ENCODE measurements around the gene ADGRV1.

The ADGRV1 gene

DNA sequence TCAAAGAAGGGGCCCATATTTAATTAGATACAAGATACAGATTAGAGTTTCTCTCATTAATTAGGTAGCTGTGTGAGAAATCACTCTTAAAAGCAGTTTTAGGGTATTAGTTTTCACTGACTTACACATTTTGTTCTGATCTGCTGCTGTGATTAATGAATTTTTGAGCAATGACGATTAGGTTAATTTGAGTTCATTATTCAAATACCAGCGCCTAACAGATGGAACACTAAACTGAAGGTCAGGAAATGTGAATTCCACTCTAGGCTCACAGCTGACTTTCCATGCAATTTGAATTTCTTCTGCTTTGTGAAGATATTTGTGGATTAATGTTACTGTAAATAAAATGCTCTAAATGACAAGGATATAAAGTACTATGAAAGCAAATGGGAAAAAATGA, 380.6 kb downstream of the ADGRV1 start:
- no peaks in the 10 kb centered on the region for H4K20me1 ChIP-seq (ENCODE audit: control insufficient read depth, insufficient read depth, low read depth, low read length)
- no peaks in the 10 kb centered on the region for H3K36me3 ChIP-seq (ENCODE audit: control insufficient read depth, low read length)
- H3K27me3 ChIP-seq (ENCODE audit: control insufficient read depth, low read length): peaks cover 2% of the 10 kb centered on the region; the same call in 1 of the 2 replicates
- H3F3A ChIP-seq (ENCODE audit: control insufficient read depth, insufficient read depth): no peaks in the 10 kb centered on the region
- no peaks in the 10 kb centered on the region for H3K9me2 ChIP-seq (replicated peaks; ENCODE audit: control insufficient read depth, low read length)
- H3K4me2 ChIP-seq (ENCODE audit: low read length): no peak overlapping the region
- H3K4me1 ChIP-seq (ENCODE audit: control insufficient read depth, low read length): no peaks in the 10 kb centered on the region
- no peak overlapping the region for H3K27ac ChIP-seq (ENCODE audit: low read depth, low read length)
- TF ChIP-seq, protein P1, sequence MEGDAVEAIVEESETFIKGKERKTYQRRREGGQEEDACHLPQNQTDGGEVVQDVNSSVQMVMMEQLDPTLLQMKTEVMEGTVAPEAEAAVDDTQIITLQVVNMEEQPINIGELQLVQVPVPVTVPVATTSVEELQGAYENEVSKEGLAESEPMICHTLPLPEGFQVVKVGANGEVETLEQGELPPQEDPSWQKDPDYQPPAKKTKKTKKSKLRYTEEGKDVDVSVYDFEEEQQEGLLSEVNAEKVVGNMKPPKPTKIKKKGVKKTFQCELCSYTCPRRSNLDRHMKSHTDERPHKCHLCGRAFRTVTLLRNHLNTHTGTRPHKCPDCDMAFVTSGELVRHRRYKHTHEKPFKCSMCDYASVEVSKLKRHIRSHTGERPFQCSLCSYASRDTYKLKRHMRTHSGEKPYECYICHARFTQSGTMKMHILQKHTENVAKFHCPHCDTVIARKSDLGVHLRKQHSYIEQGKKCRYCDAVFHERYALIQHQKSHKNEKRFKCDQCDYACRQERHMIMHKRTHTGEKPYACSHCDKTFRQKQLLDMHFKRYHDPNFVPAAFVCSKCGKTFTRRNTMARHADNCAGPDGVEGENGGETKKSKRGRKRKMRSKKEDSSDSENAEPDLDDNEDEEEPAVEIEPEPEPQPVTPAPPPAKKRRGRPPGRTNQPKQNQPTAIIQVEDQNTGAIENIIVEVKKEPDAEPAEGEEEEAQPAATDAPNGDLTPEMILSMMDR (IDR thresholded peaks at IDR 0.05; ENCODE audit: low read depth, low read length, poor library complexity, severe bottlenecking): no peak
- TF ChIP-seq EZH2phosphoT487 (IDR thresholded peaks at IDR 0.05; ENCODE audit: borderline replicate concordance, low read length): no peak
- H3K4me3 ChIP-seq (ENCODE audit: low read length): no peak overlapping the region
- H3K9me3 ChIP-seq (ENCODE audit: control insufficient read depth, insufficient read depth, low read length): no peaks in the 10 kb centered on the region
- no peaks in the 10 kb centered on the region for H3K79me2 ChIP-seq (ENCODE audit: control insufficient read depth, low read length)

DNA sequence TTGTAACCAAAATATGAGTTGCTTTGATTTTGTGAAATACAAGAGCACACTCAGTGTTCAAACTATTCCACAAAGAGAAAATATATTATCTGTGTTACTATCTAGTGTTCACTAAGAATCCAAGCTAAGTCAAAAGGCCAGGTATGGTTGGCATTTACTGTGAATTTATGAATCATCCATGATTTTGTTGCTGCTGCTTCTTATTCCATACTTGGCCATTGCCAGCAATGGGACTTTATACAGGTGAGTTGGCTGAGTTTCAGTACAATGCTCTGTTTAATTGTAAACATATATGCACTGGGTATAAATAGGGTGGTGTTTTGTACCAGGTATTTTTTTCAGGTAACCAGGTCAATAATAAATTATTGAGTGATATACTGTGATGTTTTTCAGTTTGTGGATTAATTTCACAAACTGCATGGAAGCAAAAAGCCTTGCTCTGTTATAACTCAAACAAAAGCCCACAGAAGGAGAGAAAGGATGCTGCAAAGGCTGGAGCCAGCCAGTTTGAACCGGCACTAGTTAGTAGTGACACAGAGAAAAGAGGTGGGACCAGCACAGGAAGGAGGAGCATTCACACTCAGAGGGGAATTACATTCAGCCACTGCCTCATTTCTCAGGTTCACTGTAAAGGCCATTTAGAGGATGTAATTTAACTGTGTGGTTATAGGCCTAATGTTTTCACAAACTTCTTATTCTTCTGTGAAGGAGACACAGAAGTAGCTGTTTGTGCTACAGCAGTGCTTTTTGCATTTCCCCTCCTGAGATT, 381.8 kb downstream of the ADGRV1 start:
- H3K4me1 ChIP-seq (ENCODE audit: control insufficient read depth, low read length): no peaks in the 10 kb centered on the region
- H3K27ac ChIP-seq (ENCODE audit: low read depth, low read length): no peak overlapping the region
- TF ChIP-seq, protein P1 (IDR thresholded peaks at IDR 0.05; ENCODE audit: low read depth, low read length, poor library complexity, severe bottlenecking): no peak
- no peak for TF ChIP-seq EZH2phosphoT487 (IDR thresholded peaks at IDR 0.05; ENCODE audit: borderline replicate concordance, low read length)

GRCh38 chr5:90941002-90941720, 382.6 kb downstream of the ADGRV1 start:
- H3K27me3 ChIP-seq (ENCODE audit: control insufficient read depth, low read length): peaks cover 2% of the 10 kb centered on the region; the same call in 1 of the 2 replicates
- H3K4me3 ChIP-seq (ENCODE audit: low read length): no peak overlapping the region
- H3K4me1 ChIP-seq (ENCODE audit: control insufficient read depth, low read length): no peaks in the 10 kb centered on the region
- H3K4me2 ChIP-seq (ENCODE audit: low read length): no peak overlapping the region
- no peaks in the 10 kb centered on the region for H4K20me1 ChIP-seq (ENCODE audit: control insufficient read depth, insufficient read depth, low read depth, low read length)
- H3K9me3 ChIP-seq (ENCODE audit: control insufficient read depth, insufficient read depth, low read length): no peaks in the 10 kb centered on the region
- H3K9me2 ChIP-seq (replicated peaks; ENCODE audit: control insufficient read depth, low read length): no peaks in the 10 kb centered on the region
- no peak overlapping the region for H3K27ac ChIP-seq (ENCODE audit: low read depth, low read length)
- TF ChIP-seq, protein P1 (IDR thresholded peaks at IDR 0.05; ENCODE audit: low read depth, low read length, poor library complexity, severe bottlenecking): no peak
- no peak for TF ChIP-seq EZH2phosphoT487 (IDR thresholded peaks at IDR 0.05; ENCODE audit: borderline replicate concordance, low read length)
- H3K36me3 ChIP-seq (ENCODE audit: control insufficient read depth, low read length): no peaks in the 10 kb centered on the region
- H3K79me2 ChIP-seq (ENCODE audit: control insufficient read depth, low read length): no peaks in the 10 kb centered on the region
- no peaks in the 10 kb centered on the region for H3F3A ChIP-seq (ENCODE audit: control insufficient read depth, insufficient read depth)

More for the DNA sequence above, 381.8 kb downstream of the ADGRV1 start:
- H3K9me2 ChIP-seq (replicated peaks; ENCODE audit: control insufficient read depth, low read length): no peaks in the 10 kb centered on the region
- H3K36me3 ChIP-seq (ENCODE audit: control insufficient read depth, low read length): no peaks in the 10 kb centered on the region
- no peaks in the 10 kb centered on the region for H3K79me2 ChIP-seq (ENCODE audit: control insufficient read depth, low read length)
- no peak overlapping the region for H3K4me3 ChIP-seq (ENCODE audit: low read length)
- no peaks in the 10 kb centered on the region for H3F3A ChIP-seq (ENCODE audit: control insufficient read depth, insufficient read depth)
- H3K9me3 ChIP-seq (ENCODE audit: control insufficient read depth, insufficient read depth, low read length): no peaks in the 10 kb centered on the region
- H3K4me2 ChIP-seq (ENCODE audit: low read length): no peak overlapping the region
- H4K20me1 ChIP-seq (ENCODE audit: control insufficient read depth, insufficient read depth, low read depth, low read length): no peaks in the 10 kb centered on the region
- peaks cover 2% of the 10 kb centered on the region; the same call in 1 of the 2 replicates for H3K27me3 ChIP-seq (ENCODE audit: control insufficient read depth, low read length)

Measured in DOHH2 (cell line).